Activated effector memory CD4-positive, alpha-beta T cell treated with anti-CD3 and anti-CD28 coated beads, Interleukin-2, amount 50 U/mL, for 16 hours (primary cell): ENCODE measurements around the gene ASPA.
"Not testable (repeated sequence)": the region's sequence is repeated elsewhere in the genome, so short reads cannot be mapped to it uniquely, and the experiment has no call there.

Experiments
- DNase-seq: peaks from one replicate; pipeline ENCODE4 v3.0.0-alpha.2; 2020

Gene ASPA

GRCh38 chr17:3510090-3510489 lies 34.3 kb downstream of the ASPA start:
- DNase-seq = no peak

GRCh38 chr17:3511852-3512504 lies 36.2 kb downstream of the ASPA start:
- DNase-seq = no peak

GRCh38 chr17:3512505-3513171 lies 36.8 kb downstream of the ASPA start:
- no peak for DNase-seq

- no peak for DNase-seq
These were observed 37.7 kb downstream of the ASPA start for GRCh38 chr17:3513305-3514035.

- not testable (repeated sequence) for DNase-seq
These were observed 38.4 kb downstream of the ASPA start for GRCh38 chr17:3514167-3514566.

GRCh38 chr17:3514873-3515272 lies 39.1 kb downstream of the ASPA start:
- no peak for DNase-seq

GRCh38 chr17:3519472-3519871 lies 43.7 kb downstream of the ASPA start:
- DNase-seq = not testable (repeated sequence)

- DNase-seq = no peak
These were observed 48.2 kb downstream of the ASPA start for GRCh38 chr17:3524024-3524423.

- no peak for DNase-seq
These were observed 50.7 kb downstream of the ASPA start for GRCh38 chr17:3526491-3526890.

GRCh38 chr17:3526971-3527370 lies 51.2 kb downstream of the ASPA start:
- no peak for DNase-seq

- no peak for DNase-seq
These were observed 51.7 kb downstream of the ASPA start for GRCh38 chr17:3527468-3527867.

- DNase-seq = no peak
These were observed 52.1 kb downstream of the ASPA start for GRCh38 chr17:3527896-3528295.

- no peak for DNase-seq
These were observed 52.6 kb downstream of the ASPA start for GRCh38 chr17:3528403-3528851.

GRCh38 chr17:3528880-3529511 lies 53.2 kb downstream of the ASPA start:
- DNase-seq = no peak

GRCh38 chr17:3529817-3530741 lies 54.3 kb downstream of the ASPA start:
- DNase-seq = no peak

GRCh38 chr17:3531266-3532101 lies 55.7 kb downstream of the ASPA start:
- no peak for DNase-seq

GRCh38 chr17:3532106-3532858 lies 56.5 kb downstream of the ASPA start:
- DNase-seq = no peak

- DNase-seq = no peak
These were observed 57.0 kb downstream of the ASPA start for GRCh38 chr17:3532859-3533142.

- DNase-seq = no peak
These were observed 58.0 kb downstream of the ASPA start for GRCh38 chr17:3533752-3534151.

GRCh38 chr17:3534881-3535252 lies 59.1 kb downstream of the ASPA start:
- DNase-seq = no peak
